GM19035 (cell line): ENCODE results near the gene EEF1G.
"Not testable (repeated sequence)": the region's sequence is repeated elsewhere in the genome, so short reads cannot be mapped to it uniquely, and the experiment has no call there.

Experiments used
- ATAC-seq: cut with Tn5 transposase; IDR thresholded peaks from one replicate; pipeline ENCODE4 v1.9.1; 2021; ENCODE audit not compliant: unreplicated experiment

Gene EEF1G, protein sequence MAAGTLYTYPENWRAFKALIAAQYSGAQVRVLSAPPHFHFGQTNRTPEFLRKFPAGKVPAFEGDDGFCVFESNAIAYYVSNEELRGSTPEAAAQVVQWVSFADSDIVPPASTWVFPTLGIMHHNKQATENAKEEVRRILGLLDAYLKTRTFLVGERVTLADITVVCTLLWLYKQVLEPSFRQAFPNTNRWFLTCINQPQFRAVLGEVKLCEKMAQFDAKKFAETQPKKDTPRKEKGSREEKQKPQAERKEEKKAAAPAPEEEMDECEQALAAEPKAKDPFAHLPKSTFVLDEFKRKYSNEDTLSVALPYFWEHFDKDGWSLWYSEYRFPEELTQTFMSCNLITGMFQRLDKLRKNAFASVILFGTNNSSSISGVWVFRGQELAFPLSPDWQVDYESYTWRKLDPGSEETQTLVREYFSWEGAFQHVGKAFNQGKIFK

DNA sequence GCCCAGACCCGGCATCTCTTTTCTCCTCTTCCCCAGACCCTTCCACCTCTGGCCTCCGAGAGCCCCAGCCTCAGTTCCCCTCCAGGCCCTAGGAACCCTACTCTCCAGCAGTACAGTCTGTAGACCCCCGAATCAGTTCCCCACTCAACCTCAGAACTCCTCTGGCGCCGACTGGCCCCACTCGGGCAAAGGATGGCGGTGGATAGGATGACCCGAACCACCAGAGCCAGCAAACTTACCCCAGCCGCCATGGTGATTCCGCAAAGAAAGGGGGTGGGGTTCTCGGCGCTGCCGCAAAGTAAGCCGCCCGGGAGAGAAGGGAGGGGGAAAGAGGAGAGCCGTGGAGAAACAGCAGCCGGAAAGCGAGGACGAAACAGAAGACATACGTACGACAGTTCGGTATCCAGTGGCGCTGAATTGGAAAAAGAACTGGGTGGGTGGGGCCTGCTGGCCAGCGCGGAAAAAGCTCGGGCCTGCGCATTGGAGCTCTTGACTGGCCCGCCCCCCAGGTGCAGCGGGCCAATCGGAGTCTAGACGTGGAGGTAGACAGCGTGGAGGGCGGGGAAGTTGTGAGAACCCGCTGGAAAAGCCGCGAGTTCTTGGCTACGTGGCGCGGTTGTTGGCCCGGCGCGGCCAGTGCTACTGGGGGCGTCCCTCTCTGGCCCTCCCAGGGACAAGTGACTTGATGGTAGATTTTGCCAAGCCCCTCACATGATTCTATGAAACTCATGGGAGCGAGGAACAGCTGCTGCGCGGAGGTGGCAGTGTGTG, at the start of gene EEF1G:
Gene EEF1G, minus strand, starts transcription at position 300 of the 771 bp plus-strand sequence. Its CDS starts 49 bp downstream, at position 251.
- peak; percentile 93 for ATAC-seq

DNA sequence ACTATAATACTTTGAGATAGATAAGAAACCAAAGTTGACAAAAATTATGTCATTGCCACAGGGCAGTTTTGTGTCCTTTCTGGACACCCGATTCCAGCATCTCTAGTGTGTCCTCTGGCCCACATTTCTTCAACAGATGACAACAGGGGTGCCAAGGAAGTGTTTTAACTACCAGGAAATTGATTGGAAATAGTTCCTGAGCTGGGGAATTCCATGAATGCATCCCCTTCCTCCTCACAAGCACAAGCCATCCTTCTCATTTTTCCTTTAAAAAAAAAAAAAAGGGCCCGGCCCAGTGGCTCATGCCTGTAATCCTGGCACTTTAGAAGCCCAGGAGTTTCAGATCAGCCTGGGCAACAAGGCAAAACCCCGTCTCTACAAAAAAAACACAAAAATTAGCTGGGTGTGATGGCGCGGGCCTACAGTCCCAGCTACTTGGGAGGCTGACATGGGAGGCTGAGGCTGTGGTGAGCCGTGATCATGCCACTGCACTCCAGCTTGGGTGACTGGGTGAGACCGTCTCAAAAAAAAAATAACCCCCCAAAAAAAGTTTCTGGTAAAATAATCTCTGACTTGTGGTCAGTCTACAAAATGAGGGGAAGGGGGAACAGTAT, 48.9 kb upstream of the EEF1G start:
- no peak for ATAC-seq

DNA sequence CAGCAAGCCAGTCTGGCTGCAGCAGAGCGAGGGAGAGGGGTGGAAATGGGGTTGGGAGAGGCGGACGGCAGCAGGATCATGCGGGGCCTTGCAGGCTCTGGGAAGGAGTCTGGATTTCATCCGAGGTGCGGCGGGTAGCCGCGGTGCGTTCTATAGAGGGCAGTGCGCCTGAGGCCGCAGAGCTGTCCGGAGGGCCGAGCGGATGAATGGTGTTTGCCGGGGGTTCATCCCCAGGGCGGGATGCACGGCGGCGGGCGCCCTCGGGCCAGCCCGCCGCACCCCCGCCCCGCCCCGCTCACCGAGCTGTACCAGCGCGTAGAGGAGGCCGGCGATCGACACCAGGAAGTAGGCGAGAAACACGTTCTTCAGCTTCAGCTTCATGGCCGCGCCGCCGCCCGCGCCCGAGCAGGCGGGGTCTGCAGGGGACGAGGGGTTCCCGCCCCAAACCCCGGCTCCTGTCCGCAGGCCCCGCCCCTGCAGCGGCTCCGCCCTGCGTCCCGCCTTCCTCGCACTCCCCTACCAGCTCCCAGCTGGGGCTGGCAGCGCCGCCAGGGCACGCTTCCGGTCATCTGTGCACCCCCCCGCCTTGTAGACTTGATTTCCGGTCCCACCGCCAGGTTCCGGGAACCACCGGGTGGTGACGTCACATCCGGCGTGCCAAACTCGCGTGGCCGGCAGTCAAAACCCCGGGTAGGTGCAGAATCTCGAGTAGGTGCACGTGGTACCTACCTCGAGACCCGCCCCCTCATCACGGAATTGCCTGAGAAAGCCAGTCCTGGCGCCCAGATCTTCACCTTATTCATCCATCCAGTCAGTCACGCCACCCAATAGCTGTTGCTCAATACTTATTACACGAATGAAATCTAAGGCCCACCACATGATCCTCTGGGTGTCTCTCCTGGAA, 48.1 kb upstream of the EEF1G start, which contains the start of gene B3GAT3:
Gene B3GAT3, minus strand, starts transcription at position 420 of the 904 bp plus-strand sequence. Its CDS starts 39 bp downstream, at position 381.
- ATAC-seq, result peak; percentile 97

DNA sequence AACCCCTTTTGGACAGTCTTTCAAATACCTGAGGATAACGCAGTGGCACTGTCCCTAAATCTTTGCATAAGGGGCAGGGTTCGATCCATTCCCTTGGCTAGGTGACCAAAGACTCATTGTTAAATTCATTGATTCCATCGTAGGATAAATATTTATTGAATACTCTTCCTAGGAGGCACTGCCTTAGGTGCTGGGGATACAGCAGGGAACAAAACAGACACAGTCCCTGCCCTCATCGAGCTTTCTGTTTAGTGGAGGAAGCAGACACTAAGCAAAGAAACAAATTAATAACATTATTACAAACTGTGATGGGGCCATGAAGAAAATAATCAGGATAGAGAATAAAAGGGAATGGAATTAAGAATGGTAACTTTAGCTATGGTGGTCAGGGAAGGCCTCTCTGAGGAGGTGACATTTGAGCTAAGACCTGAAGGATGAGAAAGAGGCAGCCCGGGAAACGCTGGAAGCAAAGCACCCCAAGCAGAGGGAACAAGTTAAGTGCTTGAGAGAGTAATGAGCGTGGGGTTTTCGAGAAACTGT, 47.4 kb upstream of the EEF1G start:
- ATAC-seq, result no peak

DNA sequence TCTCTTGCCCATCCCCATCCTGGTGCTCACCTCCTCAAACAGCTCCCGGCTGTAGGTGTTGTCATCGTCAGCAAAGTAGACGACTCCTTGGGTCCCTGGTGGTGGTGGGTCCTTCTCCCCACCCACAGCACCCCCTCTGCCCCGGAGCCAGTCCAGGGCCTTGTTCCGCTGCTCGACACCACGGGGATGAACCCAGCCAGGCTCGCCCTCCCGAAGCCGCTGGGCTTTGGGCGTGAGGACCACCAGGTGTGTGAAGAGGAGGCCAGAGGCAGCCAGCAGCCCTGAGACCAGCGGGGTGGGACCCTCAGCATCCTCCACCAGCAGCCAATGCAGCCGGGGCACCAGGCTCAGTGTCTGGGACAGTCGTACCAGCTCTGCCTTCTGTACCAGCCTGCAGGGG, 43.3 kb upstream of the EEF1G start:
- ATAC-seq, result not testable (repeated sequence)

DNA sequence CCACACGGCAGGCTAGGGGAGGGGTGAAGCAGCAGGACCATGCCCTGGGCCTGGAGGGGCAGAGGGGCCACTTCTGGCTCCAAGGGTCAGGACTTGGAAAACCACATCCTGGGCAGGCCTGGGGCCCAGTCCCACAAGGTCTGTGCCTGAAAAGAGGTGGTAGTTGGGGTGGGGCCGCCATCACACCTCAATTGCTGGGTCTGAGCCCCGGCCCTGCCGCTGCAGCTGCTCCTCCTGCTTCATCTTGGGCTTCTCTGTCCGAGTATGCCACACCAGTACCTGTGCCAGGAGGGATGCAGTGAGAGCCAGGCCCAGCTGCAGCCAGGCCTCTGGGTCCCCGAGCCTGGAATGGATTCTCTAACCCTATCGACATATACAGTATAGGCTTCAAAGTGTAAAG, 41.8 kb upstream of the EEF1G start:
- ATAC-seq, result no peak

DNA sequence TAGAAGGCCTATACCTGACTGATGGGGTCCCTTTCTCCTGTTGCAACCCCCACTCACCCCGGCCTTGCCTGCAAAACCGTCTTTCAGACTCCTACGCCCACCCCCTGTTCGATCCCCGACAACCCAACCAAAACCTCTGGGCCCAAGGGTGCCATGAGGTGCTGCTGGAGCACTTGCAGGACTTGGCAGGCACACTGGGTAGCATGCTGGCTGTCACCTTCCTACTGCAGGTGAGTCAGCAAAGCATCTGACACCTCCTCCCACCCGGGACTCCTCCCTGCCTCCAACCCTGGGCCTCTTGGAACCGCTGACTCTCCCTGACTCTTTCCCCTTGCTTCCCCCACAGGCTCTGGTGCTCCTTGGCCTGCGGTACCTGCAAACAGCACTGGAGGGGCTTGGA, 40.6 kb upstream of the EEF1G start:
- no peak for ATAC-seq

DNA sequence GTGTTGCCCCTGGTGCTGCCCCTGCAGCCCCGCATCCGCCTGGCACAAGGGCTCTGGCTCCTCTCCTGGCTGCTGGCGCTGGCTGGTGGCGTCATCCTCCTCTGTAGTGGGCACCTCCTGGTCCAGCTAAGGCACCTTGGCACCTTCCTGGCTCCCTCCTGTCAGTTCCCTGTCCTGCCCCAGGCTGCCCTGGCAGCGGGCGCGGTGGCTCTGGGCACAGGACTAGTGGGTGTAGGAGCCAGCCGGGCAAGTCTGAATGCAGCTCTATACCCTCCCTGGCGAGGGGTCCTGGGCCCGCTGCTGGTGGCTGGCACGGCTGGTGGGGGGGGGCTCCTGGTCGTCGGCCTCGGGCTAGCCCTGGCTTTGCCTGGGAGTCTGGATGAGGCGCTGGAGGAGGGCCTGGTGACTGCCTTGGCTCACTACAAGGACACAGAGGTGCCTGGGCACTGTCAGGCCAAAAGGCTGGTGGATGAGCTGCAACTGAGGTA, 39.6 kb upstream of the EEF1G start:
- no peak for ATAC-seq

DNA sequence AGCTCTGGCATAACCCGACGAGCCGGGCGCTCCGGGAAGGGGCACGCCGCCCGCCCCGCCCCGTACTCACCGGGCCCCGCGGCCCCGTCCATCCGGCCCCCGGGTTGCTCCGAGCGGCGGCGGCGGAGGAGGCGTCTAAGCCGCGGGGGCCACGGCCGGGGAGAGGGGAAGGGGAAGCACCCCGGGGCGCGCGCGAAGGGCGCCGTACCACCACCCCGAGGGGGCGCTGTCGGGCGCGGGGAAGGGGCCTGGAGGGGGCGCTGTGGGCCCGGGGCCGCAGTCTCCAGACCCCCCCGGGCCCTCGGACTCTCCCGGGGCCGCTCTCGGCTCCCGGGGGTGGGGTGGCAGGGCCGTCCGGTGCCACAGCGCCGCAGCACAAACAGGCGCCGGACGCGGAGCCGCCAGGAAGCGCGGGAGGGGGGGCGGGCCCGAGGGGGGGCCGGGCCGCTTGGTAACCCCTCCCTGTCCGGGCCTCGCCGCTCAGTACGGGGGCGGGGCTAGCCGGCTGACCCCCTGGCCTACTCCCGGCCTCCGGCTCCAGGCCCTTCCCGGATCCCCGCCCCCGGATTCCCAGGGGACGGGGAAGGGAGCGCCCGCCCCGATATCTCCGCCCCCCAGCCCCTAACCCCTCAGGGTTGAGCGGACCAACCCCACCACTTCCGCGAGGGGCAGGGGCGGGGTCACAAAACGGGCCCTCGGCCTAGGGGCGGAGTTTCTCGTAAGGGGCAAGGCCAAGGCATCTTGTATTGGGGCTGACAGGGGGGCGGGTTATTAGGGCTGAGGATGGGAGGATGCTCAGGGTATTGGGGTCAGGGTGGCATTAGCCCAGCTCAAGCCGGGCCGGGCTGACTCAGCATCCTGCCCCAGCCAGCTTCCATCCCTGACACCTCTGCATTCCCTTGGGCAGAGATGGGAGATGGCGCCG, 38.9 kb upstream of the EEF1G start, which contains the start of the genes EML3 and ROM1:
Gene EML3, minus strand, starts transcription at position 410 of the 925 bp plus-strand sequence. Its CDS starts 318 bp downstream, at position 92.
Gene ROM1, plus strand, starts transcription at position 892 of the 925 bp plus-strand sequence. Its CDS starts 25 bp downstream, at position 917.
- peak; percentile 71 for ATAC-seq

DNA sequence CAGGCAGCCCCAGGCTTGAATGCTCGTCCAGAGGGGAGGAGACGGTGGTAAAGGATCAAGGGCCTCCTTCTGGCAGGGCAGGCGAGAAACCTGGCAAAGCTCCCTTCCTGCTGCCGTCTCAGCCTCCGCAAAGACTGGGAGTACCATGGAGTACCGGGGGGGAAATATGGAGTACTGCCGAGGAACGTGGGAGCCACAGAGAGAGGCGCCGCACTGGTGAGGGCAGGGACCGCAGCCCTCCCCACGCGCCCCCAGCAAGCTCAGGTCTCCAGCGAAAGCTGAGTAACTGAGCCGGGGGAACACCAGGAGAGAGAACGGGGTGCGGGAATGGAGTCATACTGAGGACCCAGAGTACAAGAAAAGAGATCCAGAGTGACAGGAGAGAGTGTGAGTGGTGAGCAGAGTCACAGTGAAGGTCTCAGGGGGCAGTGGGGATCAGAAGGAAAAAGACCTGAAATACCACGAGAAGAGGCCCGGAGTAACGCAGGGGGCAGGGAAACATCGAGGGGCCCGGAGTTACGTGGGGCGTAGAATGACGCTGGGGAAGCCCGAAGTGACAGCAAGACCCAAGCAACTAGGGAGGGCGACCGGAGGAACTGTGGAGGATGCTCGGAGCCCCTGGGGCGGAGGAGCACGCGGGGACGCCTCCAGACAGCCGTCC, 38.1 kb upstream of the EEF1G start:
- peak; percentile 1 for ATAC-seq

DNA sequence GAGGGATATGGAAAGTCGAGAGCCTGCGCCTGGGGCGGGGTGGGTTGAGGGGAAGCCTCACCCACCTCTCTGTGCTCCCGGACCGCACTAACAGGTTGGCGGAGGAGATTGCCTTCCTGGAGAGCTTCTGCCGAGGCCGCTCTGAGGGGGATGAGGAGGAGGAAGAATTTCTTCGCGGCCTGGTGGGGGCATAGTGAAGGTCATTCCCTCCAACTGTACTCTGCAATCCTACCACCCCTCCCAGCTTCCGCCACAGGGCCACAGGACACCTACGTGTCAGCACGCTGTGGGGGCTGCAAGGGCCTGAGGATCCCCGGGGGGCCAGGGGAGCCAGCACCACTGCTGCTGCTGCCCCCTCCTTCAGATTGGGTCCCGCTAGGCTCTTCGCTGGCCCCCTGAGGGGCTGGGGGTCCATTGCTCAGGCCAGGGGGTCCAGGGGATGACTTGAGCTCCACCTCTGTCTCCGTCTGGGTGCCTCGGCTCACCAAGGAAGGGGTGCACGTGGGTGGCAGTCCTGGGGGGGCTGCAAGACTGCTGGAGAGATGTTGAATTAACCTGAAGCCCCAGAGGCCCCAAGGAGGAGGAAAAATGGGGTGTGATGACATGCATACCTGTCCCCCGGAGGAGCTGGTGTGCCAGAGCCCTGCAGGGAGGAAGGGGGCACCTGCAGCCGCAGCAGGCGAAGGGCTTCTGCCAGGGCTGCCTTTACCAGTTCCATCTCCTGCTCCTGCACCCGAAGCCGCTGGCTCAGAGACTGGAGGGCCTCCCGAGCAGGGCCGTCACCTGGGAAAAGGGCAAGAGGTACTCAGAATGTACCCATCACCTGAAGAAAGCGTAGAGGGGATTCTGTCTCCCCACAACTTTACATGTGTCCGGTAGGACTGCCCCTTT, 37.4 kb upstream of the EEF1G start:
- no peak for ATAC-seq

DNA sequence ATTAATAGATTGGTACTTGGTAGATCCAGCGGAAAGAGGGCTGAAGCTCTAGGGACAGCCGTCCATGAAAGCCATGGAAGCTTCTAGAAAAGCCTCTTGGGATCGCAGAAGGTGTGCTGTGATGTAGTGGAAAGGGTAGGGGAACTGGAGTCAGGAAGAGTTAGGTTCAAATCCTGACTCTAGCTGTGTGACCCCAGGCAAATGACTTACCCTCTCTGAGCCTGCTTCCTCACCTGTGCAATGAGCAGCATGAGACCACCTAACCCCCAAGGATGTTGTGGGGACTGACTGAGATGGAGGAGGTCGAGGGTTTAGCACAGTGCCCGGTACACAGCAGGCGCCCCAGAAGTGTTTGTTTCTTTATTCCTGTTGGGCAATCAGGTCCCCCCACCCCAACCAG, 36.7 kb upstream of the EEF1G start:
- no peak for ATAC-seq

DNA sequence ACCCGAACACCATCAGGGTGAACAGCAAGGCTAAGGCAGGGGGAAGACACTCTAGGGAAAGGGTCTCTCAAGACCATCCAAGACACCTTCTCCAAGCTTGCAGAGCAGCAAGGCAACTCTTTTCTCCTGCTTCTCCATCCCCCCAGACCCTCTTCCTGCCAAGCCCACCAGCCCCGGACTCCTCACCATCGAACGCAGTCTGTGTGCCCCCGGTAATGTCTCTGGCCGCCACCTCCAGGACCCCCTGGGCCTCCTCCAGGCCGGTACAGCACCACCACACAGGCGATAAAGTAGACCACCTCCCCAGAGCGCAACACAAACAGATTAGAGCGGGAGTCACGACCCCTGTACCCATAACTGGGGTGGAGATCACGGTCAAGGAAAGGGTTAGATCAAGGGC, 35.1 kb upstream of the EEF1G start:
- no peak for ATAC-seq

DNA sequence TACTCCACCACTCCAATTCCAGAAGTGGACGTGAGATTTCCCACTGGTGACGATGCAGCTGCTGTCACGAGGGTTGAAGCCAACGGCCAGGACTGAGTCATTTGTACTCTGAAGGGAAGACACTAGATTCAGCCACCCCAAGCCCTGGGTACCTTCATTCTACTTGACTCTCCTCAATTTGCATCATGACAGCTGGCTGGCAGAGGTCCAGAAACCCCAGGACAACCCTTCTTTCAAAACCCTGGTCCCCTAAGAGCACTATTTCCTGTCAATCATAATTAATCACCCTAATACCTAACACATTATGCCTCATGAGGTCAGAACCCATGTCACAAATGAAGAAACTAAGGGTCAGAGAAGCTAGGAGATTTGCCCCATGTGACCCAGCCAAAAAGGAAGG, 34.0 kb upstream of the EEF1G start:
- ATAC-seq, result no peak

DNA sequence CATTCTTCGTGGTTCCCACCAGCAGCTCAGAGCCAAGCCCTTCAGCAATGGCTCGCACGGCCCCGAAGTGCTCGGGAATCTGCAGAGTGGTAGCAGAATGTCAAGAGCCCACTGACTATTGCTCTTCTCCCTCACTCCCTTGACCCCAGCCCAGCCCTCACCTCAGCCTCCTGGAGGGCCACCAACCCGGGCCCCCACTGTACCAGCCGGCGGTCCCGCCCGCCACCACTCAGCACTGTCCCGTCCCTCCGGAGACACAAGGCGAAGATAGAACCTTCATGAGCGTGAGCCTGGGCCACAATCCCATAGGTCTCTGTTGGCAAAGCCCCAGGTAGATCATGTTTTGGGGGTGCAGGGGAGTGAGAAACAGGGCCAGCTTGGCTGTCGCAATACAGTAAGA, 32.2 kb upstream of the EEF1G start:
- no peak for ATAC-seq

DNA sequence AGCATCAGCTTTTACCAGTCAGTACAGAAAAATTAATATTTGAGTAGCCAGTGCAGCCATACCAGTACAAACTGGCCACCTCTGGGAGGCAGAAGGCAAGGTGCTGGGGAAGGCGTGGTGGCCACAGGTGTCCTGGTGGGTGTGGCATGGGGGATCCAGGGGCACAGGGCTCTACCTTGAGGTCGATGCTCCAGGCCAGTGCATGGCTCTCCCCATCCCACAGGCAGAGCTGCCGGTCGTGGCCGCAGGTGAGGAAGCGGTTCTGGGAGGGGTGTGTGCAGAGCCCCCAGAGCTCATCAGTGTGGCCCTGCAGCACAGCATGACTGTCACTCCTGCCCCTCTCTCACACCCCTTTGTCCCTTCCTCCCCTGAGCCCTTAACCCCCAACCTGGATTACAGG, 31.8 kb upstream of the EEF1G start:
- no peak for ATAC-seq

DNA sequence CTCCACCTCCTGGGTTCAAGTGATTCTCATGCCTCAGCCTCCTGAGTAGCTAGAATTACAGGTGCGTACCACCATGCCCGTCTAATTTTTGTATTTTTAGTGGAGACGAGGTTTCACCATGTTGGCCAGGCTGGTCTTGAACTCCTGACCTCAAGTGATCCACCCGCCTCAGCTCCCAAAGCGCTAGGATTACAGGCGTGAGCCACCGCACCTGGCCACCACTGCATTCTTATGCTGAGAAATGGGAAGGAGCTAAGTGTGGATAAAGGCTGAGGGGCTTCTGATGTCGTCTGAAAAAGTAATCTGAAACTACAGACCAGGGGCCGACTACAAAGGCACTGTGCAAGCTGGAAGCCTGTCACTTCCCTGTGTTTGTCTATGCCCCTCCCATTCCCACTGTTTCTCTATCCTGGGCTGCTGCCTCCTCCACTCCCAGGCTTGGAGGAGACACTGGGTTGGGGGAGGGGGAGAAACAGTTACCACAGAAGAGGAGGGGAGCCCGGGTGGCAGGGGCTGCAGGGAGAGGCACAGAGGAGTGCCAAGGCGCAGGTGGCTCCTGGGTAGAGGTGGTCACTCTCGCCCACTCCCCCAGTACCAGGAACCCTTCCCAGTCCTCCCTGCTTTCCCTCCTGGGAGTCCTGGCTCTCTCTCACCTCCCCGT, 30.9 kb upstream of the EEF1G start:
- ATAC-seq, result no peak
